Effector memory CD4-positive, alpha-beta T cell (primary cell): ENCODE results near the gene PRR33.

Source experiments
- DNase-seq, 3 donors: peaks; one replicate each; pipeline ENCODE4 v3.0.0-alpha.2; 2020
- H3K27ac ChIP-seq: 2 replicates; pipeline ENCODE4 v1.7.0; 2013; ENCODE audit warnings: mild to moderate bottlenecking, low read length, moderate library complexity; ENCODE audit not compliant: insufficient read depth, poor library complexity, severe bottlenecking
- H3K27me3 ChIP-seq: replicated peaks from 2 replicates; pipeline ENCODE4 v1.7.0; 2013; ENCODE audit warnings: mild to moderate bottlenecking, low read length; ENCODE audit not compliant: insufficient read depth, control insufficient read depth, poor library complexity, severe bottlenecking
- H3K36me3 ChIP-seq: 2 replicates; pipeline ENCODE4 v1.7.0; 2013; ENCODE audit warnings: mild to moderate bottlenecking, low read length, moderate library complexity; ENCODE audit not compliant: control insufficient read depth, insufficient read depth
- H3K4me1 ChIP-seq: 2 replicates; pipeline ENCODE4 v1.7.0; 2013; ENCODE audit warnings: low read length, mild to moderate bottlenecking; ENCODE audit not compliant: control insufficient read depth, insufficient read depth, poor library complexity, severe bottlenecking
- H3K4me3 ChIP-seq: 2 replicates; pipeline ENCODE4 v1.7.0; 2013; ENCODE audit warnings: low read length, low read depth, mild to moderate bottlenecking; ENCODE audit not compliant: insufficient read depth, poor library complexity, severe bottlenecking
- H3K9me3 ChIP-seq: 2 replicates; pipeline ENCODE4 v1.7.0; 2013; ENCODE audit warnings: mild to moderate bottlenecking, low read length, moderate library complexity; ENCODE audit not compliant: control insufficient read depth

Gene PRR33

GRCh38 chr11:1867381-1867780, 24.3 kb downstream of the PRR33 start:
- no peak overlapping the region for H3K4me3 ChIP-seq
- peaks cover 20% of the 10 kb centered on the region for H3K36me3 ChIP-seq
- no peak overlapping the region for H3K27ac ChIP-seq
- no peaks in the 10 kb centered on the region for H3K9me3 ChIP-seq
- no peaks in the 10 kb centered on the region for H3K27me3 ChIP-seq
- no peak for DNase-seq
- peaks cover 75% of the 10 kb centered on the region for H3K4me1 ChIP-seq

GRCh38 chr11:1866776-1867175, 24.9 kb downstream of the PRR33 start:
- no peak overlapping the region for H3K27ac ChIP-seq
- H3K27me3 ChIP-seq = no peaks in the 10 kb centered on the region
- peaks cover 20% of the 10 kb centered on the region for H3K36me3 ChIP-seq
- no peak overlapping the region for H3K4me3 ChIP-seq
- peaks cover 75% of the 10 kb centered on the region for H3K4me1 ChIP-seq
- no peaks in the 10 kb centered on the region for H3K9me3 ChIP-seq
- no peak for DNase-seq

DNA sequence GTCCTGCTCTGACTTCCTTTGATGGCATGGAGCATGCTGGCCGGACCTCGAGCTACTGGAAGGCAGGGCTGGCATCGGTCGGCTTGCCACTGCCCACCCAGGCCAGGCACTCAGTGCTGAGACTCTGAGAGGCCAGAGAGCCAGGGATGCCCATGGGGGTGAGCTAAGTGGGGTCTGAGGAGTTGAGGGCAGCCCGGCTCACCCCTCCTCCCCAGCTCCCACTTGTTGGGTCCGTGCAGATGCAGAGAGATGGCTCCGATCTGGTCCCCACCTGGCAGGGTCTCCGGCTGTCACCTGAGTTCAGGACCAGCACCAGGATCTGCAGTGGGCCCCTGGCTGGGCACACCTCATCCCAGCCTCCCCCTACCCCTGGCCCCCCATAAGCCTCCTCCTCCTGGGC, 25.5 kb downstream of the PRR33 start:
- Histone ChIP-seq H3K27ac (no peak overlapping the region), H3K27me3 (no peaks in the 10 kb centered on the region), H3K36me3 (peaks cover 20% of the 10 kb centered on the region), H3K4me1 (peaks cover 71% of the 10 kb centered on the region), H3K9me3 (no peaks in the 10 kb centered on the region), H3K4me3 (no peak overlapping the region)
- DNase-seq = no peak

GRCh38 chr11:1864831-1865665, 26.6 kb downstream of the PRR33 start:
- Histone ChIP-seq H3K27ac (peak overlapping the region; percentile 14), H3K4me1 (peaks cover 59% of the 10 kb centered on the region), H3K27me3 (no peaks in the 10 kb centered on the region), H3K9me3 (no peaks in the 10 kb centered on the region), H3K4me3 (no peak overlapping the region), H3K36me3 (peaks cover 20% of the 10 kb centered on the region)
- DNase-seq = no peak

DNA sequence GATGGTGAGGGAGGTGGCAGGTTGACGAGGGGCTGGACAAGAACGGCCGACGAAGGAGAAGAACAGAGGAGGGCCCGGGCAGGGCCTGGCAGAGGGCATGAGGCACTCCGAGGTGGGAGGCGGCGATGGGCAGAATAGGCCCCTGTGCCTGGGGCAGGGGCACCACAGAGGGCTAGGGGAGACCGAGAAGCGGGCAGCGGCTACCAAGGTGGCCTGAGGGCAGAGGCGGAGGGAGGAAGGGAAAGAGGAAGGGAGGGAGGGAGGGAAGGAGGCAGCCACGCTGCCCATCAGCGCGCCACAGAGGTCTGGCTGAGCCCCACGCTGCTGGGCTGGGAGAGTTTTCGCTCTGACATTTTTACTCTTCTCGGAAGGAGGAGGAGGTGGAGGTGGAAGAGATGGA, 27.5 kb downstream of the PRR33 start:
- Histone ChIP-seq H3K9me3 (no peaks in the 10 kb centered on the region), H3K4me3 (no peak overlapping the region), H3K4me1 (peaks cover 51% of the 10 kb centered on the region), H3K27me3 (no peaks in the 10 kb centered on the region), H3K27ac (peak overlapping the region; percentile 14), H3K36me3 (peaks cover 20% of the 10 kb centered on the region)
- DNase-seq = no peak

DNA sequence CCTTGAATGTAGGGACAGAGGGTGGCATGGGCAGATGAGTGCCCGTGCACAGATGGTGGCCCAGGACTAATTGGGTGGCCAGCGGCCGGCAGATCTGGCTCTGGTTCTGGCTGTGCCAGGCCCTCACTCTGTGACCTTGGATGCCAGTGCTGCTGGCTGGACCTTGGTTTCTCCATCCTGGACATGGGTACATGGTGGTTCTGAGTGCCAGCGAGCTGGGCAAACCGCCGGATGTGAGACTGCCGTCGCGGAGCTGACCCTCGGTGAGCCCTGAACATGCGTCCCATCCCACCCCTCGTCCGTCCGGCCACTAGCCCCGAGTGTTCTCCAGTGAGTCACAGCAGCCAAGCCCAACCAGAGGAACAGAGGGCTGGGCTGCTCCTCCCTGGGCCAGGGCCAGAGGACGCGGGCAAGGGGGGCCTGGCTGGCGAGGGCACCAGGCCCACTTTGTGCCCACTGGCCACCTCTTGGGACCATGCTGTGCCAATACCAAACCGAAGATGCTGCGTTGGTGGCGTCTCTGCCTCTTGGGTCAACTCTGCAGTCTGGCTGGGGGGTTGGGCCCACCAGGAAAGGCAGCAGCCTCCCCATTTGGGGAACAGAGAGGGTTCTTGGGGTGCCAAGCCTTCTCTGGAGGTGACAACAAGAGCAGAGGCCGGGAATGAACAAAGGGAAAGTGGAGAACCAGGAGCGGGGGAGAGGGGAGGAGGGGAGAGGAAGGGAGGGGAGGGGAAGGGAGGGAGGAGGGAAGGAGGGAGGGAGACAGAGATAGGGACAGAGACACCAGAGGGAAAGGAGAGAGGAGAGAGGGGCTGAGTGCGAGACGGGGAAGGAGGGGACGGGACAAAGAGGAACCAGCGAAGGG, 28.1 kb downstream of the PRR33 start:
- Histone ChIP-seq H3K4me1 (peaks cover 47% of the 10 kb centered on the region), H3K36me3 (peaks cover 20% of the 10 kb centered on the region), H3K27me3 (no peaks in the 10 kb centered on the region), H3K27ac (peak overlapping the region; percentile 46), H3K4me3 (no peak overlapping the region), H3K9me3 (no peaks in the 10 kb centered on the region)
- no peak for DNase-seq

DNA sequence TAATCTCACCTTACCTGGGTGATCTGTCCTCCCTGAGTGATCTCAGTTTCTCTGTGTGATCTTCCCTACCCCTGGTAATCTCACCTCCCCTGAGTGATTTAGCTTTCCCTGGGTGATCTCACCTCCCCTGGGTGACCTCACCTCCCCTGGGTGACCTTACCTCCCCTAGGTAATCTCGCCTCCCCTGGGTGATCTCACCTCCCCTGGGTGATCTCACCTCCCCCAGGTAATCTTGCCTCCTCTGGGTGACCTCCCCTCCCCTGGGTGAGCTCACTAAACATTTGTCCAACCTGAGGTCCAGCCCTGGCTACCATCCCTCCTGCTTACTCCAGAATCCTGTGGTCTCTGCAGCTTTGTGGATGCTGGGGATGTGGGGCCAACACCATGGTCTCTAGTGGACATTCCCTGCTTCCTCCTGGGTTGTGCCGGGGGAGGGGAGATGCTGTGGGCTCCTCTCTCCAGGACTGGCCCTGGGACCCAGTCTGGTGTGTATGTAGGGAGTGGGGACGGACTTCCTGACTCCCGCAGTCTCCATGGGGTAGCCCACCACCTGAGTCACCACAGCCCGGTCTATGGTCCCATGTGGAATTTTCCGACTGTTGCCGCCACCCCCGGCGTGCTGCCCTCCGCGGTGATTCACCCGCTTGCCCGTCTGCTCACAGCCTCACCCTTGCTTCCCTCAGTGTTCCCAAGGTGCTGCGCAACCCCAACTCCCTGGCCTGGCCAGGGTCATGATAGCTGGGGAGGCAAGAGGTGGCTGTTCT, 28.9 kb downstream of the PRR33 start:
- no peak overlapping the region for H3K4me3 ChIP-seq
- peaks cover 45% of the 10 kb centered on the region for H3K4me1 ChIP-seq
- H3K27ac ChIP-seq = peak overlapping the region; percentile 46

DNA sequence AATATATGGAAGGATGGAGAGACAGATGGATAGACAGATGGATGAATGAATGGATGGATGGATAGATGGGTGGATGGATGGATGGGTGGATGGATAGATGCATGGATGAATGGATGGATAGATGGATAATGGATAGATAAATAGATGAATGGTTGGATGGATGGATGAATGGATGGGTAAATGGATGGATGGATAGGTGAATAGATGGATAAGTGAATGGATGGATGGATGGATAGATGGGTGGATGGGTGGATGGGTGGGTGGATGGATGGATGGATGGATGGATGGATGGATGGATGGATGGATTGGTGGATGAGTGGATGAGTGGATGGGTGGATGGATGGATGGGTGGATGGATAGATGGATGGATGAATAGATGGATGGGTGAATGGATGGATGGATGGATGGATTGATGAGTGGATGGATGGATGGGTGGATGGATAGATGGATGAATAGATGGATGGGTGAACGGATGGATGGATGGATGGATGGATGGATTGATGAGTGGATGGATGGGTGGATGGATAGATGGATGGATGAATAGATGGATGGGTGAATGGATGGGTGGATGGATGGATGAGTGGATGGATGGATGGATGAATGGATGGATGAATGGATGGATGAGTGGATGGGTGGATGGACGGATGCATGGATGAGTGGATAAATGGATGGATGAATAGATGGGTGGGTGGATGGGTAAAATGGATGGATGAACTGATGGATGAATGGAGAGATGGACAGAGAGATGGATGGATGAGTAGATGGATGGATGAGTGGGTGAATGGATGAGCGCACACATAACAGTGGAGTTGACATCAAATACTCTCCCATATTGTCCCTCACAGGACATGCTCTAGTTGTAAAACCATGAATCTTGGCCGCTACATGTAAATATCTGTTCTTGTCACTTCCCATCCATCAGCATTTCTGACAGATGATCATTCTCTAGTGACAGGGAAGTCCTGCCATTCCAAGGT, 30.0 kb downstream of the PRR33 start:
- no peak for DNase-seq
- Histone ChIP-seq H3K27ac (no peak overlapping the region), H3K4me3 (no peak overlapping the region), H3K4me1 (peaks cover 45% of the 10 kb centered on the region), H3K9me3 (no peaks in the 10 kb centered on the region), H3K27me3 (no peaks in the 10 kb centered on the region), H3K36me3 (peaks cover 13% of the 10 kb centered on the region)

More for the DNA sequence above, 28.9 kb downstream of the PRR33 start:
- Histone ChIP-seq H3K36me3 (peaks cover 20% of the 10 kb centered on the region), H3K9me3 (no peaks in the 10 kb centered on the region), H3K27me3 (no peaks in the 10 kb centered on the region)
- no peak for DNase-seq

GRCh38 chr11:1860108-1860507, 31.6 kb downstream of the PRR33 start:
- peaks cover 12% of the 10 kb centered on the region for H3K36me3 ChIP-seq

More at GRCh38 chr11:1860108-1860507, 31.6 kb downstream of the PRR33 start:
- Histone ChIP-seq H3K4me1 (peaks cover 51% of the 10 kb centered on the region), H3K27ac (no peak overlapping the region), H3K9me3 (no peaks in the 10 kb centered on the region), H3K27me3 (no peaks in the 10 kb centered on the region), H3K4me3 (no peak overlapping the region)
- DNase-seq = no peak
